ENCODE results near the gene GNAL.

The GNAL gene

GRCh38 chr18:11857177-11857887 is 168.3 kb downstream of the GNAL start:
- DNase-seq = peak; percentile 72

GRCh38 chr18:11859282-11859830 is 170.3 kb downstream of the GNAL start:
- no peak for DNase-seq

DNA sequence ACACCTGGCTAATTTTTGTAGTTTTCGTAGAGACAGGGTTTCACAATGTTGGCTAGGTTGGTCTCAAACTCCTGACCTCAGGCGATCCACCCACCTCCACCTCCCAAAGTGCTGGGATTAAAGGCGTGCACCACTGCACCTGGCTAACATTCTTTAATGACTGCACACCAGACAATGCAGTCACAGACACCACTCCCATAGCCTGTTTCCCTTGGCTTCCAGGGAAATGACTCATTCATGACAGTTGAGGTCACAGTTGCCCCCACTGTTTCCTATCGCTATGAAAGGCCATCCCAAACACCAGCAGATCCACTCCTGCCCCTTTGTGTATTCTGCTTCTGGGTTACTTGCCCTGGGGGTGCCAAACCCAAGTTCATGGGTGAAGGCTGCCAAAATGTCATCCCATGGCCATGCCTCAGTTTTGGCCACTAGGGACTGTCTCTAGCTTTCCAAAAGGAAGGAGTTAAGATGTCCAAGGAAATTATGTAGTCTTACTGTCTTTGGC is 170.9 kb downstream of the GNAL start:
- DNase-seq = no peak

DNA sequence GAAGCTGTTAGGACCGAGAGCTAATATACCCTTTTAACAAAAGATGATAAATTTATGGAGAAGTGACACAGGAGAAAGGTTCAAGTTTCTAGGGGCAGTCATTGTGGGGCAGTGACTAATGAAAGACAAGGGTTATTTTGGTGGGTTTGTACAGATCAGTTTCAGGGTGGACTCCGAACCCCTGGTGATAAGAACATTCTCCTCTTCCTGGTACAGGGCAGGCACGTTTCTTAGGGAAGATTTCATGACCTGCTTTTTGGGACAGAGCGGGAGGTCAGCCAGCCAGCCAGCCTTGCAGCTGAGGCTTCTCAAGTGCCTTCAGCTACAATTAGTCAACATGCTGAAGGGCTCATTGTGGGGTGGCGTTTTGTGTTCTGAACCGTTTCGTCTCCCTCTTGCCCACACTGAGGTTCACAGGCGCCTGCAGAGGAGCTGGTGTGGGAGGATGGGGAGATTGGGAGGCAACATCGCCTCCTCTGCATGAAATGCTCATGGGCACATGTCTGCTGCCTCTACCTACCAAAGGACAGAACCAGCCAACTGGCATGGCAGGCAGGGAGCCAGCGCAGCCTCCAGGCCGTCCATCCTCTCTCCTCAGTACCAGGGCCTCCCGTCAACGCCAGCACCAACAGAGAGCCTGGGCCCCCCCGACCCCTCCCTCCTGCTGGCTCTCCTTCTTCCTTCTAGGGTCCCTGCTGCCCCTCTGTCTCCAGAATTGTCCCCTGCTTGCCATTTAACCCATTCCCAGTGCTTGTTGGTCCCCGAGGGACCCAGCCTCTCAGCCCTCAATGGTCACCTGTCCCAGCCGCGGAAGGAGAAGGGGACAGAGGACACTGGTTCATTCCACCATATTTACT is 171.8 kb downstream of the GNAL start:
- DNase-seq = no peak

DNA sequence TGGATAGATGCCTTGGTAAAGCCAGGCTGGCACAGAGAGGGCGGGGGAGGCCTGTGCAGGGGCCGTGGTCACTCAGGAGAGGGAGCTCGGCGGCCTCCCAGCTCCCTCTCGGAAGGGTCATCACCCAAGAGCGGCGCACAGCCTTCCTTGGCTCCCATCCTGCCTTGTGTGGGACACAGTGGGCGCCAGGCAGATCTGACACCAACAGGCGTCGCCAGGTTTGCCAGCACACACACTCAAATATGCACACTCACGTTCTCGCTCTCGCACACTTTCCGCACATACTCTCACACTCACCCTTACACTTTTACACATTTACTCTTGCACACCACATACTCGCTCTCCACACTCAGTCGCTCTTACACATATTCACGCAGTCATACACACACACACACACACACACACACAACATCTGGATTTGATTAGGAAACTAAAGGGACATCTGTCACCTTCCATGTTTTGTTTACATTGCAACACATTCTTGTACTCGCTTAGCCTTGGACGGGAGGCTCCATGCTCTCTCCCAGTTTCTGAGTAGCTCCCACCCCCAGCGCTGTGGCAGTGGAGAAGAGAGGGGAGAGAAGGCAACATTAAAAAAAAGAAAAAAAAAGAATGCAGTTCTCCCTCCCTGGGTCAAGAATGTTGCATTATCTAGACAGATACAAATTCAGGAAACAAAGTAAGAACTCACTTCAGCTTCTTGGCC is 172.7 kb downstream of the GNAL start:
- DNase-seq = no peak

GRCh38 chr18:11862468-11863137 is 173.5 kb downstream of the GNAL start:
- no peak for DNase-seq

DNA sequence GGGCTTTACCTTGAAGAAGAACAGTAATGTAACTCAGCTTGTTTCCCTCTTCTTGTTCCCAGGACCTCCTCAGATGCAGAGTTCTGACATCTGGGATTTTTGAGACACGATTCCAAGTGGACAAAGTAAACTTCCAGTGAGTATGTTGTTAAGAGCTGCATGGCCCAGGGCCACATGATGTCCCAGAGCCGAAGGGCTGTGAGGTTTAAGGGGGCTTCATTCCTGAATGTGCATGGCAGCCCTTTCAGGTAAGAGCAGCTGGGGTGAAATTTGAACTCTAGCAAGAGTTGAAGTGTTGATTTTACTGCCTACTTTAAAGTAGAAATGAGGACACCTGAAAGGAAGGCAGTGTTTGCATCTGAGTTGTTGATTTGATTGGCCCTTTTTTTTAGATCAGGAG is 175.4 kb downstream of the GNAL start:
- DNase-seq = no peak

GRCh38 chr18:11865071-11865470 is 176.0 kb downstream of the GNAL start:
- DNase-seq = no peak

- DNase-seq = no peak
Observed at GRCh38 chr18:11866329-11866728, 177.3 kb downstream of the GNAL start.

DNA sequence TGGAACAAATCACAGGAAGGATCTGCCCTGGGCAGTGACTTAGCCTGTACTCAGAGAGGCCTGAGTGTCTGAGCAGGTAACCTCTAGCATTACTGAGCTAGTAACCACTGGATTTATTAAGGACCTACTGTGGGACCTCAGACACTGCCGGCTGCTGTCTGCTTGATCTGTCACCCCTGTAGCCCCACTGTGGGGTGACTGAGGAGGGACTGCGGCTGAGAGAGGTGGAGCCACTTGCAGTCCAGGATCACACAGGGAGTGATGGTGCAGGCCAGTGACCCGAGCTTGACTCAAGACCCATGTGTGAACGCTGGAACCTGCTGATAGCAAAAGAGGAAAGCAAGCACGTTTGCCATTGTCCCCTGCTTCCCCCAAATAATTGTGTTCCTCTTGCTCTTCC is 177.7 kb downstream of the GNAL start:
- no peak for DNase-seq

- DNase-seq = no peak
Observed at GRCh38 chr18:11868230-11868629, 179.2 kb downstream of the GNAL start.

DNA sequence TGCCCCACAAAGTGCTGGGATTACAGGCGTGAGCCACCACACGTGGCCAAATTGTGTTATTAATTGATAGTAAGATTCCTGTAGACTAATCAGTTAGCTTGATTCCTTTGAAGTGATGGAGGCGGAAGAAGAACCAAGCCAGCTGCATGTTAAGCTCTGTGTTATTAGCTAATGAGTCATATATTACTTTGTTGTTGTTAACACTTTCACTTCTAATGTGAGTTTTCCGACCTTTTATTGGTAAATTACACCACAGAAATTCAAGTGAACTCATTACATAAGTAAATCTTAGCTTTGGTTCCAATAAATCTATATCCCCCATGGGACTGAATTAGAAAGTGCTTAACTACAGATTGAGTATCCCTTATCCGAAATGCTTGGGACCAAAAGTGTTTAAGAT is 182.4 kb downstream of the GNAL start:
- DNase-seq = no peak

DNA sequence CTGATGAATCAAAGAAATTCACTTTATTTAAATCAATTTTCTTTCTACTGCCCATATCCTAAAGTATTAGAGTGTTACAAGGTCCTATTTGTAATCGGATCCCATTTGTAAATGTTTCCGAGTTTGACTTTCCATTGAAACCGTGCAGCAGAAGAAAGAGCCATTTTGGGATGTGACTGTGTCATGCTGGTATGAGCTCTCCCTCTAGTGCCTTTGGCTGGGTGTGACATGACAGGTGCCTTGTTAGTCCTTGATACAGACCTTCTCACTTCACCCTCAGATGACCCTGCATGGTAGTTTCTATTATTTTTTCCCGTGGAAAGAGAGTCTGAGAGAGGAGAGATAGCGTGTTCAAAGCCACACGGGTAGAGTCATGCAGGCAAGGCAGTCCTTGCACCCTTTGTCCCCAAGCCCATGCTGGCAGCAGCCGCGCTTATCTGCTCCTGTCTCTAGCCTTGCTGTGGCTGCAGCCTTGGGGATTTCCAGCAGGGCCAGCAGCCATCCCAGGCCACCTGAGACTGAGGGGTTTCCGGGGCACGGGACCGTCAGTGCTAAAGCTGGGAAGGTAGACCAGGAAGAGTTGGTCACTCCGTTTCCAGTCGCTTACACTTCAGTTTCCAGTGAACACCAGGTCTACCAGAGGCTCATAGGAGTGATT is 183.5 kb downstream of the GNAL start:
- peak; percentile 9 for DNase-seq

DNA sequence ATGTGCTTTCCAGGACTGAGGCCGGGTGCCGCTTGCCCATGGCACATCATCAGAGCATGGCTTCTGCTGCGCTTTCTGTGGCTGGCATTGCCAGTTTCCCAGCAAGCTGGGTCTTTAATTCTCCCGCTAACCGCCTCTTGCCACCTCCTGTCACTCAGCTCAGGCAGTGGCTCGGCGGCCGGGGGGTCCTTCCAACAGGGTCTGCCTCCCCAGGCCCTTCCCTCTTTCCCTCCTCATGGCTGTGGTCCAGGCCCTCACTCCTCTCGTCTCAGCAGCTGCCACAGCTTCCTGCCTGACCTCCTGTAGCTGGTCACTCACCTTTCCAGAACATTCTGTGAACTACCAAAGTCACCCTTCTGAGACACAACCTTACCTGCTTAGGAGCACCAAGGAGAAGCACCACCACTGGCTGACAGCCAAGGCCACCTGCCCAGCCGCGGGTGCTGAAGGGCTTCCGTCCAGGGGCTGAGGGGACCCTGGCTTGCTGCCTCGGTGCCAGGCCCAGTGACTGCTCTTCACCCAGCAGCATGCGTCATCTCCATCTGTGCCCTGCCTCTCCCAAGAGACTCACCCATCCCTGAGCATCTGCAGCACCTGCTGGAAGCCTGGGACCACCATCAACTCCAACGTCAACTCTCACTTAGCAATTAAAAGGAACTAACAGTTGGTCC is 184.7 kb downstream of the GNAL start:
- peak; percentile 59 for DNase-seq

DNA sequence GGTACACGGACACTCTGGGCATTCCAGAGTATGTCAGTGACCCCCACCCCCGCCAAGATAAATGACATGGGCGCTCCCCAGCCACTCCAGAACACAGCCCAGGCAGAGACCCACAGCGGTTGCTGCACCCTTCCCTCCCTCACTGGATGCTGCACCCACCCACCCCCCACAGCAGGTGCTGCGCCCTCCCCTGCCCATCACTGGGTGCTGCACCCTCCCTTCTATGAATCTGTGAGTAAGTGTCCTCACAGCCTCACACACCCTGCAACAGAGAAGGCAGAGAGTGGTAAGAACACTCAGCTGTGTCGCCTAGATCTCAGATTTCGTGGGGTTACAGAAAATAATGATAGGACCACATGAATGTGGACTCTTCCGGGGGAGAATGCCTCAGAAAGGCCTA is 185.6 kb downstream of the GNAL start:
- DNase-seq = no peak

DNA sequence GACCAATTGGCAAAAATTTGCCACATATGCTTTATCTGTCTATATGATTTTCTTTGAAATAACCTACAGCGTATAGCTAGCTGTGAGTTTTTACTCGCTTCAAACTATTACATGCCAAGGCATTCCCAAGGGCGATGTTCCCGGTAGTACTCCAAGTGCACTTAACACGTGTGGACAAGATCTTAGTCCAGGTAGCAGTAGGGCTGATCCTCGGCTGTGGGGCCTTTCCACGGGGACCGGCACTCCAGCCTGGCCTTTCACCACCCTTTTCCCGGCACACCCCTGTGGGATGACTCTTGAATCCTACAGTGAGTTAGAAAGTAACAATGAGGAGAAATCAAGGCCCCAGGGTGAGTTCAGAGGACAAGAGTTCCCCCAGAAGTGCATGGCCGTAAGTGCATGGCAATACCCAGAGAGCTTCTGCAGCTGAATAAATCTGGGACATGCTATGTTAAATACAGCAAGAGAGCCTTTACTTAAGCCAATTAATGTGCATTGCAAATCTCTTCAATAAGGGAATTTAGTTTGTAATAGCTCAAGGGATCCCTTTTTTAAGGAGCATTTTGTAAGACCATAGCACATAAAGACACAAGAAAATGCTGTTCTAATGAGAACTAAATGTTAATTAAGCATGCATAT is 188.6 kb downstream of the GNAL start:
- DNase-seq = no peak

GRCh38 chr18:11880586-11881304 is 191.7 kb downstream of the GNAL start:
- no peak for DNase-seq

DNA sequence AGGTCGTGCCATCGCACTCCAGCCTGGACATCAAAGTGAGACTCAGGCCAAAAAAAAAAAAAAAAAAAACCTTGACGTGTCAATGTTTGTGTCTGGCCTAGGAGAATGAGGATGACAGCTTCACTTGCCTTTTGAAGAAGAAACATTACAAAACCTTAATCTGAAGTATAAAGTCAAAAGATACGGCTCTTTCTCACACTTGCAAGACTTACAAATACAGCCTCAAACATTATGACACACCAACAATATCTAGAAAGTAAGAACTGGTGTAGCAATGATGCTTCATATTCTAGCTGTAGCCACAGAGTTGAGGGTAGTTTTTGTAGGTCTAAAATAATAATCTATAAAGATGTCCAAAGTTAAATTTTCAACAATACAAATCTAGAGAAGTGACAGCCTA is 193.6 kb downstream of the GNAL start:
- no peak for DNase-seq

DNA sequence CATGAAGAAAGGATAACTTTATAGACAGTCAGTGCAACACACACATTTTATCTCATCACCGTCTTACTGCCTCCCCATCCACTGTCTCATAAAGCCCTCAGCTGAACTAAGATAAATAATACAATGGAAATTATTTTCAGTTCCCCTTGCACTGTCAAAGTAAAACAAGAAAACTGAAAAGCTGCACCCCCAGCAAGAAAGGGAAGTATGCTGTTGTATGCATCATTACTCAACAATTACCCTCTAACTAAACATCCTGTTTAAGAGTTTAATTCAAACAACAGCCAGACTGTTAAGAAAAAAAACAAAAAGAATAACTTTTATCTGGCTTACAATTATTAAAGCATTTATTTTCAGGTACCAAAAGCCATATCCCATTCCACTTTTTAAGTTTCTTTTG is 194.1 kb downstream of the GNAL start:
- DNase-seq = no peak

- DNase-seq = no peak
Observed at GRCh38 chr18:11884396-11885030, 195.4 kb downstream of the GNAL start.

Data from NCI-H2171 (cell line).